Superior temporal gyrus (tissue), 1 donor: ENCODE measurements around the gene RAB11FIP4.
"Not testable (repeated sequence)": the region's sequence is repeated elsewhere in the genome, so short reads cannot be mapped to it uniquely, and the experiment has no call there.

Experiments
- DNase-seq: peaks from one replicate; pipeline ENCODE4 v3.0.0-alpha.2; 2016; ENCODE audit errors: extremely low spot score

RAB11FIP4 gene

DNA sequence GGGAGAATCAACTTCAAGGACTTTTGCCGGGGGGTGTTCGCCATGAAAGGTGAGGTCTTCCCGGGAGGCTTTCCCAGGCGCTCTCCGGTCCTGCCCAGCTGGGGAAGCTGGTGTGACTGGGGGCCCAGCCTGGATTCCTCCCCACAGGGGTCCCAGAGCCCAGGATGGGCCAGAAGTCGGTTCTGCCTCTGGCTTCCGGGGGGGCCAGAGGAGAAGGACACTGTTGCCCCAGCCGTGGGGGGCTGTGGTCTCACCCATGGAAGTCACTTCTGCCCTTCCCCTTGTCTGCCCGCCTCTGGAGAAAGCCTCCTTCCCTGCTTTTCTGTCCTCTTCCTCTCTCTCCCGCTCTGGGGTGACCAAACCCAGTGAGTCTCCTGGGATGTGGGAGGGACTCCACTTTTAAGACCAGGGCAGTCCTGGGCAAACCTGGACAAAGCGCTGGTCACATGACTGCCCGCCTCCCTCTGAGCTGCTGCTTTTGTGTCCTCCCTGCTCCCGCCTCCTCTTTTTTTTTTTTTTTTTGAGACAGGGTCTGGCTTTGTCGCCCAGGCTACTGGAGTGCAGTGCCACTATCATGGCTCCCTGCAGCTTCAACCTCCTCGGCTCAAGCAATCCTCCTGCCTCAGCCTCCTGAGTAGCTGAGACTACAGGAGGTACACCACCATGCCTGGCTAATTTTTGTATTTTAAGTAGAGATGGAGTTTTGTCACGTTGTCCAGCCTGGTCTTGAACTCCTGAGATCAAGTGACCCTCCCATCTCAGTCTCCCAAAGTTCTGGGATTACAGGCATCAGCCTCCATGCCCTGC is 40.6 kb downstream of the RAB11FIP4 start:
- no peak for DNase-seq

DNA sequence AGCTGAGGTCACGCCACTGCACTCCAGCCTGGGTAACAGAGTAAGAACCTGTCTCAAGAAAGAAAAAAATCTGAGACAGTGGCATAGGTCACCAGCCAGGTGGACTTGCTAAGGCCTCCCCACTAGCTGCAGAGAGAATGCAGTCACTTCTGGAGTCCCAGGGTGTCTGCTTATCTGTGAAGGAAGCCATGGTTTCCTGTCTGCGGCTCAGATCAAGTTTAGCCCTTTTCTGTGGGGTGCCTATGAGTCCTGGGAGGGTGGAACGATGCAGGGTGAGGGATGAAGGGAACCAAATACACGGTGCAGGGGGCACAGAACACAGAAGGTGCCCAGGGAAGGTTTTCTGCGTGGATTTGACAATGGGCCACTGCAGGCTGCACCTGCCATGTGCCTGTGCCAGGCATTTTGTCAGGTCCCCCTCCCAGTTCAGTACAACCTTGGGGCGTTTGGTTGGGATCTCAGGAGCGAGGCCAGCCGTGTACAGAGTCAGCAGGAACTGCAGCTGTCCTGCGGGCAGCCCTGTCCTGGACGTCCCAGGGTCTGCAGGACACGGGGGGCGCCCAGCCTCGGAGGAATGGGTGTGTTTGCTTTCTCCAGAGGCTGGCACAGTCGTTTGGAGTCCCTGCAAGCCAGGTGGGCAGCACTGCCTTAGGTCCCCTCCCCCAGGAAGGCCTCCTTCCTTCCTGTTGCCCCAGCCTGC is 41.8 kb downstream of the RAB11FIP4 start:
- no peak for DNase-seq

GRCh38 chr17:31433811-31434726 is 42.6 kb downstream of the RAB11FIP4 start:
- DNase-seq, result no peak

DNA sequence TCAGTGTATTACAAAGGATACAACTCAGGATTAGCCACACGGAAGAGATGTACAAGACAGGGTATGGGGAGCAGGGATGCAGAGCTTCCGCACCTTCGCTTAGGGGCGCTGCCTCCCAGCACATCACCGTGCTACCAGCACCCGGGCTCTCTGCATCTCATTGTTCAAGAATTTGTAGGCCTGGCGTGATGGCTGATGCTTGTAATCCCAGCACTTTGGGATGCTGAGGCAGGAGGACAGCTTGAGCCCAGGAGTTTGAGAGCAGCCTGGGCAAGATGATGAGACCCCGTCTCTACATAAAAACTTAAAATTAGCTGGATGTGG is 43.2 kb downstream of the RAB11FIP4 start:
- no peak for DNase-seq

- no peak for DNase-seq
These were observed 44.1 kb downstream of the RAB11FIP4 start for GRCh38 chr17:31435581-31435980.

DNA sequence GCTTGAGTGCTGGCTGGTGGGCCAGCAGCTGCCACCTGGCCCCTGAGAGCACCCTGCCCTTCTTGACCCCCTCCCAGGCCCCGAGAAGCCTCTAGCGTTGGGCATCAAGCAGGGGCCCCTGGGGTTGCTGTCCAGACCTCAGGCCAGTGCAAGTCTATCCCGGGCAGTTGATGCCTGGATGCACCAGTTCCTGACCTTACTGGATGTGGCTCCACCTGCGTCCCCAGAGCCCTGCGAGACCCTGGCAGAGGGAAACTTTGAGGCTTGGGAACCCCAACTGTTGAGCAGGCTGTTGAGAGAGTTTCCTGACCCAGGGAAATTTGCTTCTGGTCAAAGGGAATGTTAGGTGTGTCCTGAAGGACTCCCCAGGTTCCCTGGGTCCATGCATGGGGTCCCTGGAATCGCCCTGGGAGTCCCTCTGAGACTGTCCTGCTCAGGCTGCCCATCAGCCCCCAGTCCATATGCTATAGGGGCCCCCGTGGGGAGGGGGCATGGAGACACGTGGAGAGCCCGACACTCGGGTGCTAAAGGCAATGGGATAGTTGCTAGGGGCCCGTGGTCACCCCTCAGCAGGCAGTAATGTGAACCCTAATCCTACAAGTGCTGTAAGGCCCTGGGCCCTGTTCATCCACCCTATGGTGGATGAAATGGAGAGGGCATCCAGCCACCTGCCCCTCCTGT is 46.4 kb downstream of the RAB11FIP4 start:
- no peak for DNase-seq

- no peak for DNase-seq
These were observed 48.2 kb downstream of the RAB11FIP4 start for GRCh38 chr17:31439716-31440115.

DNA sequence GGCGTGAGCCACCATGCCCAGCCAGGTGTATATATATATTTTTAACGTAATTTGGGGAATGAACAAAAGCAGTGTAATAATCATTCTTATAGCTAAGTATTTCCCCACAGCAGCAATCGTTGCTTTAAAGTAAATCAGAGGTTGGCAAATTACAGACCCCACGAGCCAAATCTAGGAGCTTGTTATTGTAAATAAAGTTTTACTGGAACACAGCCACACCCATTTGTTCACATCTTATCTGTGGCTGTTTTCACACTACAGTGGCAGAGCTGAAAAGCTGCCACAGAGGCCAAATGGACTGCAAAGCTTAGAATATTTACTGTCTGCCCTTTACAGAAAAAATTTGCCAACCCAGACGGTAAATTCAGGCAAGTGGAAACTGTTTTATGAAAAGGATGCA is 50.8 kb downstream of the RAB11FIP4 start:
- DNase-seq, result no peak

DNA sequence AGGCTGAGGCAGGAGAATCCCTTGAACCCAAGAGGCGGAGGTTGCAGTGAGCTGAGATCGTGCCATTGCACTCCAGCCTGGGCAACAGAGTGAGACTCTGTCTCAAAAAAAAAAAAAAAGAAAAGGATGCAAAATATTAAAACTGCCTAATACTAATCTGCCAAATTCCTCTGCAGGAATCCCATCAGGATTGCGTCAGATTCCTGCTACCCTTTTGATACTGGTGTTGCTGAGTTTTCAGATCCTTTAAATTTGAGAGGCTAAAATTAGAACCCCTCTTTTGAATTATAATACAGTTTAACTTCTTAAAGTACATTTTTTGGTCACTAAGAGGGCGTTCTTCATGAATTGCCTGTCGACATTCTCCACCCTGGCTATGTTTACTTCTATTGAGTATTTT is 51.4 kb downstream of the RAB11FIP4 start:
- not testable (repeated sequence) for DNase-seq

GRCh38 chr17:31443386-31443785 is 51.9 kb downstream of the RAB11FIP4 start:
- DNase-seq, result no peak

- no peak for DNase-seq
These were observed 52.6 kb downstream of the RAB11FIP4 start for GRCh38 chr17:31444026-31444425.

DNA sequence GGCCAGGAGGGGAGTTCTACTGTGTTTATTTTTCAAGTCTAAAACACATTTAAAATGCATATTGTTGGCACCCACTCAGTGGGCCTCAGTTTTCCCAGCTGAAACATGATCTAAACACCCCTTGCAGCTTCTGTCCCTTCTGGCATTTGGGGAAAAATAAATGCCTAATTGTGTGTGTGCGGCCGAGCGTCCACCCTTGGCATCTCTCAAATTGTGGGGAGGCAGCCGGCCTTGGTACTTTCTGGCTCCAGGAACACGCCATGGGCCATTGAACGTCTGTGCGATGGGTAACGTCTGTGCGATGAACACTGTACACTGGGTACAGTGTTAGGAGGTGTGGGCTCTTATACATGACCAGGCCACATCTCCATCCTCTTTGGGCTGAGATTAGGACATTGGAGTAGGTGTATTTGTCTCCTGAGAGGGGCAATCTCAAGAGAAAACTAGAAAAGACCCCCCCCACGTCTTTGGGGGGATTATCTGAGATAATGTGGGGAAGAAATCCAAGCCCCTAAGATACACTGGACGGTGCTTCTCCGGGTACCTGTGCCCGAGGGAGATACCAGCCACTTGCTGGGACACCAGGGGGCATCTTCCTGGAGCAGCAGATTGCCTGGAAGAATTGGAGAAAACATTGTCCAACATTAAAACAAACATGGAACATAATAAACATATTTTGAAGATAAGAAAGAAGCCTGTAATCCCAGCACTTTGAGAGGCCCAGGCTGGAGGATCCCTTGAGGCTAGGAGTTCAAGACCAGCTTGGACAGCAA is 54.9 kb downstream of the RAB11FIP4 start:
- no peak for DNase-seq

DNA sequence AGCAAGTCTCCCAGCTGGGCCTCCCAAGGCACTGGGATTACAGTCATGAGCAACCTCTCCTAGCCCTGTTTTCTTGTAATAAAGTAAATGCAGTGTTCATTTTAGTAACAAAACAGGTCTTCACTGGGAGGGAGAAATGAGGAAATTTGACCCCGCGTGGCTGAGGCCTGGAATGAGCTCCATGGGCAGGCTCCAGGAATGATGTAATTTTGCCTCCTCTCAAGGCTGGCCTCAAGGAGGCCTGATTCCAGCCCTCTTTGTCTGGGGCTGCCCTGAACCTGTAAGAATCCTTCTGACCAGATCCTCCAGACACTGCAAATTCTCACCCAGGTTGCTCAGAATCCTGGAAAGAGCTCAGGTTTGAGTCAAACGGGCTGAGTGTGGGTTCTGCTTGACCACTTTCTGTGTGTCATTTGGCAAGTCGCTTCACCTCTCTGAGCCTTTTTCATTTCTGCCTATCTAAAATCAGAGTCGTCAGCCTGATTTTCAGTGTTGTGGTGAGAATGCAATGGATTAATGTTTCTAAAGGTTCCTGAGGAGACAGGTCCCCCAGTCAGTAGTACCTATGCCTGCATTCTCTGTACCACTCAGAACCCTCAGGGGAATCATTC is 57.1 kb downstream of the RAB11FIP4 start:
- no peak for DNase-seq

- no peak for DNase-seq
These were observed 57.6 kb downstream of the RAB11FIP4 start for GRCh38 chr17:31449111-31449510.

- DNase-seq, result no peak
These were observed 58.3 kb downstream of the RAB11FIP4 start for GRCh38 chr17:31449746-31450145.

DNA sequence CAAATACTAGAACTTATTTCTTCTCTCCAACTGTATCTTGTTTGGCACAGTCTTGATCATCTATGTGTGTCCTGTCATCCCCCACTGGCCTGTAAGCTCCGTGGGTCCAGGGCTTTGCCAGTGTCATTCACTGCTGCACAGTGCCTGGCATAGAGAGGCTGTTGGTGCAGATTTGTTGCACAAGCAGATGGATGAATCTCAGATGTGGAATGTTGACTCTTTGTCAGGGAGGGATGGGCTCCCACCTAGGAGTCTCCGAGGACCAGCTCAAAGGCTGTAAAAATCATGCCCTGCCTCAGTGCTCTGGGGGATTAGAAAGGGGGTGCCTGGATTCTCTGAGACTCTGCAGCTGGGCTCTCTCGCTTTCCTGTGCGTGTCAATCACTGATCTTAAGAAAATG is 60.6 kb downstream of the RAB11FIP4 start:
- no peak for DNase-seq

DNA sequence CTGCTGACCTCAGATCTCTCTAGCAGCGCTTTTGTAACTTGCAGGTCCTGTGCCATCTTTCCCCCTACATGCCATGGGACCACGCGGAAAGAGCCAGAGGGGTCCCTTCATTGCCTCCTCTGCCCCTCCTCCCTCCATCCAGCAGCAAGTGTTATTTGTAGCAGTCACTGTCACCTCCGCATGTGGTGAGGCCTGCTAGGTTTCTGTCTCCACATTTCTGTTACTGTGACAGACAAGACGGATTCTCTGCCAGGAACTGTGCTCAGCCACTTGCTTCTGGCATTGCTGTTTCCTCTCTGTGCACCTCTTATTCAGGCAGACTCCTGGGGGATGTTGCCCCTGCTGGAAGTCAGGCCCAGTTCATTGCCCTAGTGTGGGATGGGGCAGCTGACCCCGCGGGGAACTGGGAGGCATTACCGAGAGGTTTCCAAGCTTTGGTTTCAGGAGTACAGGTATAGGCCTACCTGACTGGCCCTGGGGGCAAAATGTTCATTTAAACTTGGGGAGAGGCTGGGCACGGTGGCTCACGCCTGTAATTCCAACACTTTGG is 61.2 kb downstream of the RAB11FIP4 start:
- no peak for DNase-seq

GRCh38 chr17:31453896-31454295 is 62.4 kb downstream of the RAB11FIP4 start:
- DNase-seq, result no peak

GRCh38 chr17:31456814-31457213 is 65.3 kb downstream of the RAB11FIP4 start:
- DNase-seq, result no peak
